A673 (cell line): ENCODE data around the gene OR6S1. TPM values are rescaled to one million over a fixed set of nuclear protein-coding genes. Genes with fewer than 3 reads are reported as not detected.

Experiments used
- BruUV-seq: library from RNA; stranded (reverse); fragments of 400-500 nt; replicated peaks from 2 replicates; lab custom pipeline; 2021; lab: Mats Ljungman, UMichigan
- CTCF ChIA-PET: fragments of 300-600 bp; sonication (Branson Sonifier 250); formaldehyde crosslinking; loops from one replicate; lab custom pipeline; 2022; ENCODE audit warnings: antibody characterized with exemption; lab: Charles Lee
- POLR2A ChIA-PET: fragments of 300-600 bp; sonication (Branson Sonifier 250); formaldehyde crosslinking; loops from one replicate; lab custom pipeline; 2022; ENCODE audit warnings: antibody characterized with exemption; ENCODE audit not compliant: low non-redundant PET; lab: Charles Lee
- DNase-seq: peaks from one replicate; pipeline ENCODE4 v3.0.0-alpha.2; 2015; ENCODE audit warnings: low spot score
- H3K27ac ChIP-seq: fragments of 200-600 bp; sonication (generic); 2 replicates; pipeline ENCODE4 v1.5.1; 2016; ENCODE audit warnings: mixed run types, low read depth, mild to moderate bottlenecking, mixed read lengths, antibody characterized with exemption, low read length; ENCODE audit not compliant: poor library complexity, severe bottlenecking
- H3K27me3 ChIP-seq: fragments of 200-600 bp; sonication (generic); replicated peaks from 2 replicates; pipeline ENCODE4 v1.6.1; 2017; ENCODE audit warnings: mixed run types, low read depth, mild to moderate bottlenecking, mixed read lengths, antibody characterized with exemption, low read length; ENCODE audit not compliant: insufficient read depth, poor library complexity
- H3K36me3 ChIP-seq: fragments of 200-600 bp; sonication (generic); 2 replicates; pipeline ENCODE4 v1.6.1; 2016; ENCODE audit warnings: mixed run types, mild to moderate bottlenecking, mixed read lengths, antibody characterized with exemption, low read length; ENCODE audit not compliant: insufficient read depth, poor library complexity, severe bottlenecking
- H3K4me1 ChIP-seq: fragments of 200-600 bp; sonication (generic); 2 replicates; pipeline ENCODE4 v1.6.1; 2017; ENCODE audit warnings: mixed run types, mild to moderate bottlenecking, mixed read lengths, antibody characterized with exemption, low read length; ENCODE audit not compliant: insufficient read depth, poor library complexity, severe bottlenecking
- H3K4me3 ChIP-seq: fragments of 200-600 bp; sonication (generic); 2 replicates; pipeline ENCODE4 v1.5.1; 2016; ENCODE audit warnings: low read depth, mixed run types, mild to moderate bottlenecking, mixed read lengths, low read length; ENCODE audit not compliant: poor library complexity, severe bottlenecking
- H3K9me3 ChIP-seq: fragments of 200-600 bp; sonication (generic); 2 replicates; pipeline ENCODE4 v1.6.1; 2016; ENCODE audit warnings: mixed run types, low read depth, mild to moderate bottlenecking, mixed read lengths, antibody characterized with exemption, low read length; ENCODE audit not compliant: poor library complexity, severe bottlenecking
- EZH2 ChIP-seq: fragments of 200-600 bp; sonication (generic); IDR thresholded peaks from 2 replicates; pipeline ENCODE4 v1.6.1; 2017; ENCODE audit warnings: borderline replicate concordance, low read depth, mild to moderate bottlenecking, mixed read lengths, antibody characterized with exemption, low read length; ENCODE audit not compliant: poor library complexity, severe bottlenecking
- intact Hi-C: fragments of 100-400 bp; cut with micrococcal nuclease; formaldehyde crosslinking; loops from one replicate; pipeline ENCODE4 v1.10.0; 2022; ENCODE audit not compliant: unreplicated experiment
- total RNA-seq: library from RNA; stranded (reverse); gene quantifications from 2 replicates; pipeline ENCODE4 v1.2.3, GENCODE V29; 2021
- TF ChIP-seq, protein P1 (sequence below): fragments of 300-800, 200-600 bp; sonication (generic); conservative IDR thresholded peaks from 2 replicates; pipeline ENCODE4 v1.5.1; 2017; ENCODE audit warnings: low read depth, mild to moderate bottlenecking, antibody characterized with exemption, low read length, moderate library complexity, mixed read lengths

OR6S1 gene
- total RNA-seq, 1 experiment from 2014 or later: not detected

DNA sequence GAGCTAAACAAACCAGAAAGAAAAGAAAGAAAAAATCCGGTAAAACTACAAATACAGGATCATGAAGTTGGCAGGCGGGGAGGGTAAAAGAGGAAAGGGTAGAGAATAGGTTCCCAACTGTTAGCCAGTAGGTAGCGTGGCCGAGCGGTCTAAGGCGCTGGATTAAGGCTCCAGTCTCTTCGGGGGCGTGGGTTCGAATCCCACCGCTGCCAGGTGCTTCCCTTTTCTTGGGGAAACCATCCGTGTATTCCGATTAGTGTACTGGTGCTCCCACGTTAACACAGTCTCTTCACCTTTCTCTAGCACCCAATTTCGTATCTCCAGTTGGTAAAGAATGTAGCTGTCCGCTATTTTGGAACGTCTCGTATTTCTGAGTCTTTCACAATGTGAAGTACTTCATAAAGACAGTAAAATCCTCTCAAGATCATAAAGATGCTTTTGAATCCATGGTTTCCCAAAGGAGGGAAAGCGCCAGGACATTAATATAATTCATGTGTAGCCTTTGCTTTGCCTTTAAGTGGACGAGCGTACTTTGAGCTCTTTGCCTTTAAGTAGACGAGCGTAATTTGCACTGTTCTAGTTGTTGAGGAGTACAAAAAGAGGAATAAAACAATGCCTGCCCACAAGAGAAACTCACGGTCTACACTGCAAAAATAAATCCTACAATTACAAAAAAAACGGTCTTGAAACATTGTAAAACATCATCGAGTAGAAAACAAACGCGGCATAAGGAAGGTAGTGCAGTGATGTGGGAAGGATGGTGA lies 31.3 kb downstream of the OR6S1 start:
- Histone ChIP-seq H3K4me3 (peak overlapping the region; percentile 85), H3K27me3 (no peaks in the 10 kb centered on the region), H3K36me3 (no peaks in the 10 kb centered on the region), H3K4me1 (peaks cover 14% of the 10 kb centered on the region), H3K27ac (peak overlapping the region; percentile 61), H3K9me3 (no peaks in the 10 kb centered on the region)
- CTCF ChIA-PET: interaction anchor here (0.6 to 1.4 kb wide), 4 partner anchors 72 to 216 kb away, joined by 3 to 5 read pairs (median 3); no protein-coding TSS in a partner anchor
- POLR2A ChIA-PET: interaction anchor here (0.6 kb wide), 2 partner anchors 268 to 351 kb away, joined by 5 to 7 read pairs; no protein-coding TSS in a partner anchor
- intact Hi-C loops: loop anchor here (5.0 kb wide), 1 partner anchor 153 kb away; the partner anchor contains the start of gene APEX1
- no peak for TF ChIP-seq EZH2
- TF ChIP-seq, protein P1, sequence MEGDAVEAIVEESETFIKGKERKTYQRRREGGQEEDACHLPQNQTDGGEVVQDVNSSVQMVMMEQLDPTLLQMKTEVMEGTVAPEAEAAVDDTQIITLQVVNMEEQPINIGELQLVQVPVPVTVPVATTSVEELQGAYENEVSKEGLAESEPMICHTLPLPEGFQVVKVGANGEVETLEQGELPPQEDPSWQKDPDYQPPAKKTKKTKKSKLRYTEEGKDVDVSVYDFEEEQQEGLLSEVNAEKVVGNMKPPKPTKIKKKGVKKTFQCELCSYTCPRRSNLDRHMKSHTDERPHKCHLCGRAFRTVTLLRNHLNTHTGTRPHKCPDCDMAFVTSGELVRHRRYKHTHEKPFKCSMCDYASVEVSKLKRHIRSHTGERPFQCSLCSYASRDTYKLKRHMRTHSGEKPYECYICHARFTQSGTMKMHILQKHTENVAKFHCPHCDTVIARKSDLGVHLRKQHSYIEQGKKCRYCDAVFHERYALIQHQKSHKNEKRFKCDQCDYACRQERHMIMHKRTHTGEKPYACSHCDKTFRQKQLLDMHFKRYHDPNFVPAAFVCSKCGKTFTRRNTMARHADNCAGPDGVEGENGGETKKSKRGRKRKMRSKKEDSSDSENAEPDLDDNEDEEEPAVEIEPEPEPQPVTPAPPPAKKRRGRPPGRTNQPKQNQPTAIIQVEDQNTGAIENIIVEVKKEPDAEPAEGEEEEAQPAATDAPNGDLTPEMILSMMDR: no peak
- no TSS peak for BruUV-seq
- peak; percentile 89 for DNase-seq

DNA sequence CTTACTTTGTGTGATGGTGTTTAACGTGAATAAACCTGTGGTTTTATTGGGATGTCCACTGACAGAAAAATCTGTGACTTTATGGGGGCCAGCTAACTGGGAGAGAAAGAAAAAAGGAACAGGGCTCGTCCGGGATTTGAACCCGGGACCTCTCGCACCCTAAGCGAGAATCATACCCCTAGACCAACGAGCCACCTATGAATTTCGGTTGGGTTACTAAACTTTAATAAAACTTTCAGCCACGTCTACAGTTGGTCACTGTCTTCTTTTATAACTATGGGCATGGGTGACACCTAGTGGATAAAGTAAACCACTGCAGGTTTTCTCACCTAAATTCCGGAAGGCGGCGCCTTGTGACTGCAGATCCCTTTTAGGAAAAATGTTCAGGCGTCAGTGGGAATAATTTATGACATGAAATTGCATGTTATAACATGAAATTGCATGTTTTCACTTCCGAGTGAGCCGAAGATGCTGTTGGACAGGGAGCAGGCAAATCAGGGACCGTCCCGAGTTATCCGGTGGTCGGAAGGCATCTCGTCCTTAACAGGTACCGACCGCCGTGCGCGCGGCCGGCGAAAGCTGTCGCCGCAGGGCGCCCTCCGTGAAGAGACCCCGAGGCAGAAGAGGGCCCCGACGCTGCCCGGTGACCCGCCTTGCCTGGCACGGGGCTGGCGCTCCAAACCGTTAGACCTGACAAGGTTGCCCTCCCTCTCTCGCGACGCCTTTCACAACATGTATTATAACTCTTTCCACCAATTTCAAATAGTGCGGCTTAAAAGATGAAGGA lies 32.1 kb downstream of the OR6S1 start:
- POLR2A ChIA-PET: interaction anchor here (0.6 kb wide), 1 partner anchor 352 kb away, joined by 5 read pairs; no protein-coding TSS in a partner anchor
- peak; percentile 94 for DNase-seq

More for the DNA sequence above, 32.1 kb downstream of the OR6S1 start:
- Histone ChIP-seq H3K27ac (peak overlapping the region; percentile 61), H3K9me3 (no peaks in the 10 kb centered on the region), H3K36me3 (no peaks in the 10 kb centered on the region), H3K27me3 (no peaks in the 10 kb centered on the region), H3K4me1 (peaks cover 14% of the 10 kb centered on the region), H3K4me3 (peak overlapping the region; percentile 85)
- TF ChIP-seq, protein P1: peak; percentile 94
- no peak for TF ChIP-seq EZH2
- no TSS peak for BruUV-seq
- intact Hi-C loops: loop anchor here (1.0 to 5.0 kb wide), 6 partner anchors 22 to 282 kb away; partner anchors contain the start of genes APEX1 and TEP1
- CTCF ChIA-PET: interaction anchor here (0.6 to 1.4 kb wide), 5 partner anchors 72 to 279 kb away, joined by 3 to 10 read pairs (median 4); no protein-coding TSS in a partner anchor
